ENCODE measurements around the gene SLC29A2.
A peak's percentile ranks its signal among the peaks of the same experiment; 100 is the strongest.

GRCh38 chr11:66336234-66337102 is 35.1 kb downstream of the SLC29A2 start, which contains the start of gene RIN1:
- TF ChIP-seq EP300 (IDR thresholded peaks at IDR 0.05) (no peak), CTCF (IDR thresholded peaks at IDR 0.05) (peak in 2 of 3 donors; percentile 38 to 44)
